H1 (cell line): Measurements from ENCODE around the gene BAHD1. TPM values are rescaled to one million over a fixed set of nuclear protein-coding genes. Genes with fewer than 3 reads are reported as not detected.

ENCODE experiments used
- CTCF ChIA-PET: fragments of 300-600 bp; sonication (Branson Sonifier 250); formaldehyde crosslinking; loops from one replicate; lab custom pipeline; 2021; ENCODE audit not compliant: partially characterized antibody; lab: Charles Lee
- POLR2A ChIA-PET: fragments of 300-600 bp; sonication (Branson Sonifier 250); formaldehyde crosslinking; loops from one replicate; lab custom pipeline; 2021; ENCODE audit warnings: inconsistent platforms; ENCODE audit not compliant: partially characterized antibody; lab: Charles Lee
- DNase-seq, 2 experiments: peaks; one replicate each; pipeline versions ENCODE4 v3.0.0 to v3.0.0-alpha.2; 2010 to 2022; ENCODE audit warnings: low spot score in 2 of 2, low read depth in 1 of 2, mixed read lengths in 1 of 2
- FAIRE-seq: peaks from 2 replicates; lab custom pipeline; 2011; peaks lifted over from hg19 to GRCh38; lab: Jason Lieb, UNC
- H2AFZ ChIP-seq: 2 replicates; pipeline ENCODE4 v1.8.1; 2012; ENCODE audit warnings: low read length, inconsistent platforms
- H2AK5ac ChIP-seq: 2 replicates; pipeline ENCODE4 v1.6.1; 2013; ENCODE audit warnings: low read depth, low read length
- H2BK120ac ChIP-seq: replicated peaks from 2 replicates; pipeline ENCODE3; 2013; ENCODE audit warnings: low read depth, low read length, inconsistent platforms
- H2BK12ac ChIP-seq: 2 replicates; pipeline ENCODE4 v1.6.1; 2013; ENCODE audit warnings: low read depth, low read length
- H2BK15ac ChIP-seq: 2 replicates; pipeline ENCODE4 v1.6.1; 2013; ENCODE audit warnings: low read length
- H2BK20ac ChIP-seq: 2 replicates; pipeline ENCODE4 v1.6.1; 2013; ENCODE audit warnings: low read length
- H2BK5ac ChIP-seq: 2 replicates; pipeline ENCODE4 v1.6.1; 2013; ENCODE audit warnings: low read depth, low read length
- H3K14ac ChIP-seq: 2 replicates; pipeline ENCODE4 v1.6.1; 2013; ENCODE audit warnings: inconsistent platforms; ENCODE audit not compliant: insufficient read length
- H3K18ac ChIP-seq: 2 replicates; pipeline ENCODE4 v1.6.1; 2013; ENCODE audit warnings: low read length; ENCODE audit errors: extremely low read depth
- H3K23ac ChIP-seq: 2 replicates; pipeline ENCODE4 v1.6.1; 2013; ENCODE audit warnings: inconsistent platforms; ENCODE audit not compliant: insufficient read length
- H3K23me2 ChIP-seq: 2 replicates; pipeline ENCODE4 v1.6.1; 2013; ENCODE audit warnings: low read depth, low read length
- H3K27ac ChIP-seq: 2 replicates; pipeline ENCODE4 v1.6.1; 2011; ENCODE audit warnings: low read depth, low read length, inconsistent platforms
- H3K27me3 ChIP-seq, 4 experiments: replicated peaks in 1 of 4; 1 replicate in 1 of 4; 2 replicates in 3 of 4; pipeline versions ENCODE4 v1.6.1 to v1.8.1; 2011 to 2013; ENCODE audit warnings: low read length in 3 of 4, mild to moderate bottlenecking in 3 of 4, inconsistent platforms in 2 of 4, mixed read lengths in 2 of 4, moderate library complexity in 1 of 4; ENCODE audit not compliant: control insufficient read depth in 3 of 4, insufficient read depth in 3 of 4; ENCODE audit errors: extremely low read depth in 1 of 4
- H3K36me3 ChIP-seq, 4 experiments: 2 replicates each; pipeline versions ENCODE4 v1.6.1 to v1.8.1; 2011 to 2013; ENCODE audit warnings: mild to moderate bottlenecking in 4 of 4, low read length in 3 of 4, moderate library complexity in 2 of 4, control low read depth in 1 of 4, inconsistent platforms in 1 of 4; ENCODE audit not compliant: insufficient read depth in 4 of 4, control insufficient read depth in 2 of 4
- H3K4ac ChIP-seq: replicated peaks from 2 replicates; pipeline ENCODE3; 2013; ENCODE audit warnings: low read length, low read depth, mixed read lengths, inconsistent platforms; ENCODE audit not compliant: insufficient read length
- H3K4me1 ChIP-seq, 4 experiments: replicated peaks in 1 of 4; 1 replicate in 1 of 4; 2 replicates in 3 of 4; pipeline versions ENCODE4 v1.6.1 to v1.8.1; 2011 to 2013; ENCODE audit warnings: low read length in 3 of 4, inconsistent platforms in 2 of 4, mixed read lengths in 1 of 4; ENCODE audit not compliant: insufficient read depth in 4 of 4, control insufficient read depth in 3 of 4
- H3K4me2 ChIP-seq, 2 experiments: 2 replicates each; pipeline versions ENCODE4 v1.6.1 to v1.8.1; 2011 to 2013; ENCODE audit warnings: low read depth in 2 of 2, low read length in 2 of 2, control low read depth in 1 of 2, inconsistent platforms in 1 of 2, mild to moderate bottlenecking in 1 of 2; ENCODE audit not compliant: insufficient read depth in 1 of 2
- H3K4me3 ChIP-seq, 4 experiments: fragments of 200-600, 300-600 bp in 1 of 4; sonication (generic), shearing (Covaris generic), sonication (Bioruptor Twin) in 1 of 4; 2 replicates each; pipeline versions ENCODE4 v1.5.1 to v1.8.1; 2011 to 2016; ENCODE audit warnings: low read length in 4 of 4, low read depth in 3 of 4, control low read depth in 2 of 4, inconsistent platforms in 2 of 4, mild to moderate bottlenecking in 2 of 4, mixed read lengths in 1 of 4, moderate library complexity in 1 of 4; ENCODE audit not compliant: insufficient read depth in 2 of 4; ENCODE audit errors: extremely low read depth in 1 of 4
- H3K56ac ChIP-seq: replicated peaks from 2 replicates; pipeline ENCODE3; 2013; ENCODE audit warnings: low read depth, mild to moderate bottlenecking, mixed read lengths, low read length, inconsistent platforms; ENCODE audit not compliant: insufficient read length
- H3K79me1 ChIP-seq: 2 replicates; pipeline ENCODE4 v1.6.1; 2013; ENCODE audit warnings: low read depth, low read length, control low read depth
- H3K79me2 ChIP-seq, 2 experiments: 2 replicates each; pipeline versions ENCODE4 v1.6.1 to v1.8.1; 2012 to 2013; ENCODE audit warnings: low read length in 2 of 2, mild to moderate bottlenecking in 2 of 2, inconsistent platforms in 1 of 2; ENCODE audit not compliant: insufficient read depth in 2 of 2, control insufficient read depth in 1 of 2
- H3K9ac ChIP-seq, 4 experiments: replicated peaks in 1 of 4; 1 replicate in 1 of 4; 2 replicates in 3 of 4; pipeline versions ENCODE4 v1.6.1 to v1.8.1; 2011 to 2013; ENCODE audit warnings: low read depth in 3 of 4, low read length in 3 of 4, control low read depth in 2 of 4, mild to moderate bottlenecking in 2 of 4, moderate library complexity in 2 of 4, inconsistent platforms in 1 of 4; ENCODE audit errors: extremely low read depth in 1 of 4
- H3K9me3 ChIP-seq, 2 experiments: 2 replicates each; pipeline versions ENCODE4 v1.6.1 to v1.8.1; 2012 to 2013; ENCODE audit warnings: mild to moderate bottlenecking in 2 of 2, moderate library complexity in 2 of 2, control low read depth in 1 of 2, inconsistent platforms in 1 of 2, low read depth in 1 of 2, low read length in 1 of 2, mixed read lengths in 1 of 2; ENCODE audit not compliant: insufficient read depth in 2 of 2
- H4K20me1 ChIP-seq, 2 experiments: replicated peaks in 1 of 2; 2 replicates each; pipeline versions ENCODE3 to v1.8.1; 2011 to 2013; ENCODE audit warnings: inconsistent platforms in 2 of 2, low read length in 2 of 2, mild to moderate bottlenecking in 1 of 2; ENCODE audit not compliant: insufficient read depth in 2 of 2, control insufficient read depth in 1 of 2
- H4K5ac ChIP-seq: 2 replicates; pipeline ENCODE4 v1.6.1; 2013; ENCODE audit warnings: low read length, low read depth, mixed read lengths, inconsistent platforms; ENCODE audit not compliant: insufficient read length
- H4K8ac ChIP-seq: 2 replicates; pipeline ENCODE4 v1.8.0; 2013; ENCODE audit warnings: mild to moderate bottlenecking, moderate library complexity, low read length, inconsistent platforms; ENCODE audit not compliant: insufficient read depth; ENCODE audit errors: extremely low read depth
- H4K91ac ChIP-seq: replicated peaks from 2 replicates; pipeline ENCODE3; 2013; ENCODE audit warnings: low read length, mixed read lengths, inconsistent platforms; ENCODE audit not compliant: insufficient read length
- ASH2L ChIP-seq: fragments of 200-600, 300-600 bp; sonication (generic); IDR thresholded peaks from one replicate; pipeline ENCODE4 v1.7.1; 2017; ENCODE audit warnings: low read length
- CHD1 ChIP-seq: IDR thresholded peaks from 2 replicates; pipeline ENCODE4 v1.6.1; 2012; ENCODE audit warnings: low read depth, low read length, improper control_type of control experiment
- CREB1 ChIP-seq: IDR thresholded peaks from 2 replicates; pipeline ENCODE4 v1.6.1; 2012; ENCODE audit warnings: inconsistent platforms
- EP300 ChIP-seq, 2 experiments: IDR thresholded peaks; 1 replicate in 1 of 2; 2 replicates in 1 of 2; pipeline ENCODE4 v1.6.1; 2011 to 2012; ENCODE audit warnings: low read depth in 2 of 2, low read length in 2 of 2, mild to moderate bottlenecking in 2 of 2, borderline replicate concordance in 1 of 2, inconsistent platforms in 1 of 2, moderate library complexity in 1 of 2
- JUN ChIP-seq: IDR thresholded peaks from 2 replicates; pipeline ENCODE4 v1.6.1; 2011; ENCODE audit warnings: low read depth, mild to moderate bottlenecking, improper control_type of control experiment, low read length
- NANOG ChIP-seq: IDR thresholded peaks from 2 replicates; pipeline ENCODE4 v1.6.1; 2011; ENCODE audit warnings: low read length, low read depth, mild to moderate bottlenecking, inconsistent platforms; ENCODE audit not compliant: insufficient read depth, poor library complexity, severe bottlenecking
- SIX5 ChIP-seq: IDR thresholded peaks from 2 replicates; pipeline ENCODE4 v1.6.1; 2011; ENCODE audit warnings: mild to moderate bottlenecking, low read depth, low read length
- SRF ChIP-seq: IDR thresholded peaks from 2 replicates; pipeline ENCODE4 v1.6.1; 2011; ENCODE audit warnings: mild to moderate bottlenecking, low read depth, low read length, moderate library complexity
- TAF1 ChIP-seq: IDR thresholded peaks from 2 replicates; pipeline ENCODE4 v1.6.1; 2011; ENCODE audit warnings: mild to moderate bottlenecking, low read depth, low read length
- WGBS, 2 experiments: shearing (Covaris generic) in 1 of 2; methylation state at CpG; one replicate each; pipeline versions ENCODE4 v1.1.6 to v1.1.7; 2013 to 2015; ENCODE audit warnings: low lambda C conversion rate in 2 of 2, mixed read lengths in 2 of 2, inconsistent platforms in 1 of 2, low coverage in 1 of 2, missing lambda C conversion rate in 1 of 2; ENCODE audit not compliant: insufficient replicate concordance in 2 of 2, insufficient coverage in 1 of 2, insufficient read length in 1 of 2; ENCODE audit errors: extremely low coverage in 1 of 2, missing lambda C conversion rate in 1 of 2; 5-methylcytosine and 5-hydroxymethylcytosine counted together
- polyA plus RNA-seq, 7 experiments: library from polyadenylated mRNA; depleted of rRNA in 3 of 7; stranded (reverse) in 5 of 7; unstranded in 2 of 7; fragments of >200 nt in 5 of 7; fragments of 200-250 nt in 2 of 7; gene quantifications; 1 replicate in 5 of 7; 2 replicates in 1 of 7; 4 replicates in 1 of 7; pipeline versions ENCODE4 v1.2.1 to v1.2.3, GENCODE V29; 2011 to 2013; ENCODE audit warnings: missing spikeins in 2 of 7, mixed read lengths in 2 of 7
- total RNA-seq: library from RNA; stranded (reverse); fragmentation: NEBNext Ultra II Directional; extraction: Animal tissue kit (Norgen Biotek cat#: 25700); gene quantifications from 2 replicates; pipeline ENCODE4 v1.2.1, GENCODE V29; 2021
- TF ChIP-seq, protein P1 (sequence below): IDR thresholded peaks from 2 replicates; pipeline ENCODE4 v1.6.1; 2011; ENCODE audit warnings: low read length, improper control_type of control experiment

BAHD1 gene
- total and polyA plus RNA-seq, 2 of the 8 experiments (the other 6 are each of a cell fraction or from before 2014, with no cell fraction given): 15.0 to 38.9 TPM

DNA sequence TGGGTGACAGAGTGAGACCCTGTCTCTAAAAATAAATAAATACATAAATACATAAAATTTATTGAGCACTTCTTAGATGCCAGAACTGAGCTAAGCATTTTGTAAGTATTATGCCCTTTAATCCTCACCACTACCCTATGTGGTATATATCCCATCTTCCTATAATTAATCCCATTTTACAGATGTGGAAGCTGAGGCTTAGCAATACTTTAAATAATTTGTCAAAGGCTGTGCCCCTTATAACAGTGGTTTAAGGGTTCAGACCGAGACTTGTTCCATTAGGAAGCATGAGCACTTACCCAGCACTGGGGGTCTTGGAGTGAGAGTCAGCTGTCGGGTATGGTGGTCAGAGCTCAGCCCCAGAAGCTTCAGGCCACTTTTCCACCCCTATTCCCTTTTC, 22.5 kb downstream of the BAHD1 start:
- CTCF ChIA-PET: interaction anchor here (0.6 to 1.4 kb wide), 5 partner anchors 8 to 120 kb away, joined by 3 to 4 read pairs (median 3); no protein-coding TSS in a partner anchor
- Histone ChIP-seq H4K20me1 (peaks cover 25 to 28% of the 10 kb centered on the region in 2 experiments), H2BK12ac (no peak overlapping the region), H4K91ac (no peak overlapping the region), H3K4ac (no peak overlapping the region), H3K79me1 (peaks cover 20% of the 10 kb centered on the region), H2AK5ac (no peak overlapping the region), H3K36me3 (peaks cover 34 to 79% (median 66%) of the 10 kb centered on the region in 4 experiments), H3K23me2 (no peaks in the 10 kb centered on the region), H2BK15ac (no peak overlapping the region), H3K14ac (no peak overlapping the region), H3K56ac (no peak overlapping the region), H4K5ac (no peak overlapping the region), H3K9ac (no peak overlapping the region), H3K18ac (no peak overlapping the region), H3K9me3 (no peaks in the 10 kb centered on the region), H3K27ac (no peak overlapping the region), H3K4me1 (no peaks in the 10 kb centered on the region; a peak in 1 of 7 replicates), H3K79me2 (peaks cover 0 to 27% of the 10 kb centered on the region in 2 experiments; a peak in 3 of 4 replicates), H3K4me3 (no peak overlapping the region), H3K4me2 (no peak overlapping the region), H2AFZ (no peak overlapping the region), H2BK120ac (no peak overlapping the region), H2BK20ac (no peak overlapping the region), H3K23ac (no peak overlapping the region), H2BK5ac (no peak overlapping the region), H4K8ac (no peak overlapping the region), H3K27me3 (no peaks in the 10 kb centered on the region)
- DNase-seq: no peak
- TF ChIP-seq CHD1: no peak
- no peak for TF ChIP-seq JUN
- no peak for TF ChIP-seq CREB1
- no peak for TF ChIP-seq EP300 (IDR thresholded peaks at IDR 0.05; ENCODE audit: borderline replicate concordance in 1 of 2, low read depth in 2 of 2, low read length in 2 of 2)
- TF ChIP-seq SIX5: no peak
- TF ChIP-seq SRF: no peak
- TF ChIP-seq NANOG: no peak
- TF ChIP-seq ASH2L: no peak
- TF ChIP-seq, protein P1, sequence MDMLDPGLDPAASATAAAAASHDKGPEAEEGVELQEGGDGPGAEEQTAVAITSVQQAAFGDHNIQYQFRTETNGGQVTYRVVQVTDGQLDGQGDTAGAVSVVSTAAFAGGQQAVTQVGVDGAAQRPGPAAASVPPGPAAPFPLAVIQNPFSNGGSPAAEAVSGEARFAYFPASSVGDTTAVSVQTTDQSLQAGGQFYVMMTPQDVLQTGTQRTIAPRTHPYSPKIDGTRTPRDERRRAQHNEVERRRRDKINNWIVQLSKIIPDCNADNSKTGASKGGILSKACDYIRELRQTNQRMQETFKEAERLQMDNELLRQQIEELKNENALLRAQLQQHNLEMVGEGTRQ: no peak
- no peak for TF ChIP-seq TAF1
- FAIRE-seq: no peak
- WGBS, 2 experiments: 92% methylated on average over 2 of the region's 2 CpGs; no CpG with 5 or more reads in 1 of the 2 experiments
- POLR2A ChIA-PET: interaction anchor here (0.8 to 2.2 kb wide), 4 partner anchors 10 to 255 kb away, joined by 3 to 7 read pairs (median 4); no protein-coding TSS in a partner anchor
